Testis (tissue), 3 donors: ENCODE measurements around the gene NFKBIE. TPM values are rescaled to one million over a fixed set of nuclear protein-coding genes. Genes with fewer than 3 reads are reported as not detected.

ENCODE experiments used
- DNase-seq: peaks from one replicate; pipeline ENCODE4 v3.0.0-alpha.2; 2019
- H3K27ac ChIP-seq, 2 donors: fragments of 200-600 bp; sonication (generic); one replicate each; pipeline ENCODE4 v1.5.1; 2019
- H3K27me3 ChIP-seq: fragments of 200-600 bp; sonication (generic); one replicate; pipeline ENCODE4 v1.5.1; 2019
- H3K36me3 ChIP-seq: fragments of 200-600 bp; sonication (generic); one replicate; pipeline ENCODE4 v1.5.1; 2017; ENCODE audit warnings: low read depth; ENCODE audit errors: missing control alignments
- H3K4me1 ChIP-seq: fragments of 200-600 bp; sonication (generic); one replicate; pipeline ENCODE4 v1.5.1; 2019
- H3K4me3 ChIP-seq, 2 donors: fragments of 200-600 bp; sonication (generic); one replicate each; pipeline ENCODE4 v1.5.1; 2017 to 2019
- H3K9me3 ChIP-seq: fragments of 200-600 bp; sonication (generic); one replicate; pipeline ENCODE4 v1.5.1; 2017
- POLR2A ChIP-seq: fragments of 450-650 bp; IDR thresholded peaks from one replicate; pipeline ENCODE4 v1.6.1; 2017; ENCODE audit warnings: antibody characterized with exemption, mild to moderate bottlenecking, moderate library complexity
- WGBS, 2 donors: methylation state at CpG; one replicate each; pipeline ENCODE4 v1.1.5; 2018; 5-methylcytosine and 5-hydroxymethylcytosine counted together
- intact Hi-C: fragments of 100-400 bp; cut with DNase I; formaldehyde crosslinking; loops from one replicate; pipeline ENCODE4 v1.15.1; 2023; ENCODE audit warnings: low total_unique reads
- polyA plus RNA-seq: library from polyadenylated mRNA; stranded (reverse); fragments of 350-450 nt; fragmentation: Illumina TruSeq; extraction: RNeasy Lipid Tissue Mini Kit (QIAGEN cat#74804); gene quantifications from one replicate; pipeline ENCODE4 v1.2.3, GENCODE V29; 2014; ENCODE audit warnings: low read depth, low replicate concordance; ENCODE audit not compliant: insufficient read depth
- total RNA-seq, 2 donors: library from RNA; depleted of rRNA; stranded (reverse); fragments of >200 nt; gene quantifications; one replicate each; pipeline ENCODE4 v1.2.3, GENCODE V29; 2016
- TF ChIP-seq, protein P1 (sequence below), 3 experiments: fragments of 450-650 bp in 2 of 3; fragments of 200-600 bp in 1 of 3; sonication (generic) in 1 of 3; IDR thresholded peaks; one replicate each; pipeline ENCODE4 v1.5.1; 2016 to 2019; ENCODE audit warnings: antibody characterized with exemption in 3 of 3, mild to moderate bottlenecking in 2 of 3, moderate library complexity in 1 of 3

The NFKBIE gene
- total and polyA plus RNA-seq, 3 donors from 2014 or later: 13.1 to 29.2 (median 18.3) TPM

DNA sequence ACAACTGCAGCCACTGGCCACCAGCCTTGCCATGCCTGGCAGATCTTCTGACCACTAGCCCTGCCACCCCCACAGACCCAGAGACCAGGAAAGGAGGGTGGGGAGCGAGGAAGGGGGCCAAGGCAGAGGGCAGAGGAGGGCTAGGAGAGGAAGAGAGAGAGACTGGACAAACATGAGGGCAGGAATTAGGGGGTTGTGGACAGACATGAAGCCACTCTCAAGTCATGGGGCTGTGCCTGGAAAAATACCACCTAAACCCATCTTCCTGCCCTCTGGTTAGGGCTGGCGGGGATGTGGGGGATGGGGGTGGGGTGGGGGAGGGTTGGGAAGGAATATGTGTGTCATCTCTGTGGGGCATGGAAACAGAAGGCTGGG, 43.4 kb downstream of the NFKBIE start:
- Histone ChIP-seq H3K27ac (peak overlapping the region; percentile 49 to 82), H3K4me3 (no peak overlapping the region), H3K4me1 (peaks cover 76% of the 10 kb centered on the region), H3K27me3 (no peaks in the 10 kb centered on the region), H3K36me3 (no peaks in the 10 kb centered on the region), H3K9me3 (no peaks in the 10 kb centered on the region)
- no peak for TF ChIP-seq POLR2A
- TF ChIP-seq, protein P1, sequence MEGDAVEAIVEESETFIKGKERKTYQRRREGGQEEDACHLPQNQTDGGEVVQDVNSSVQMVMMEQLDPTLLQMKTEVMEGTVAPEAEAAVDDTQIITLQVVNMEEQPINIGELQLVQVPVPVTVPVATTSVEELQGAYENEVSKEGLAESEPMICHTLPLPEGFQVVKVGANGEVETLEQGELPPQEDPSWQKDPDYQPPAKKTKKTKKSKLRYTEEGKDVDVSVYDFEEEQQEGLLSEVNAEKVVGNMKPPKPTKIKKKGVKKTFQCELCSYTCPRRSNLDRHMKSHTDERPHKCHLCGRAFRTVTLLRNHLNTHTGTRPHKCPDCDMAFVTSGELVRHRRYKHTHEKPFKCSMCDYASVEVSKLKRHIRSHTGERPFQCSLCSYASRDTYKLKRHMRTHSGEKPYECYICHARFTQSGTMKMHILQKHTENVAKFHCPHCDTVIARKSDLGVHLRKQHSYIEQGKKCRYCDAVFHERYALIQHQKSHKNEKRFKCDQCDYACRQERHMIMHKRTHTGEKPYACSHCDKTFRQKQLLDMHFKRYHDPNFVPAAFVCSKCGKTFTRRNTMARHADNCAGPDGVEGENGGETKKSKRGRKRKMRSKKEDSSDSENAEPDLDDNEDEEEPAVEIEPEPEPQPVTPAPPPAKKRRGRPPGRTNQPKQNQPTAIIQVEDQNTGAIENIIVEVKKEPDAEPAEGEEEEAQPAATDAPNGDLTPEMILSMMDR (IDR thresholded peaks at IDR 0.05): no peak
- WGBS, 2 donors: 57 to 82% methylated on average over 2 of the region's 2 CpGs
- no peak for DNase-seq
- intact Hi-C loops: no loop called here

DNA sequence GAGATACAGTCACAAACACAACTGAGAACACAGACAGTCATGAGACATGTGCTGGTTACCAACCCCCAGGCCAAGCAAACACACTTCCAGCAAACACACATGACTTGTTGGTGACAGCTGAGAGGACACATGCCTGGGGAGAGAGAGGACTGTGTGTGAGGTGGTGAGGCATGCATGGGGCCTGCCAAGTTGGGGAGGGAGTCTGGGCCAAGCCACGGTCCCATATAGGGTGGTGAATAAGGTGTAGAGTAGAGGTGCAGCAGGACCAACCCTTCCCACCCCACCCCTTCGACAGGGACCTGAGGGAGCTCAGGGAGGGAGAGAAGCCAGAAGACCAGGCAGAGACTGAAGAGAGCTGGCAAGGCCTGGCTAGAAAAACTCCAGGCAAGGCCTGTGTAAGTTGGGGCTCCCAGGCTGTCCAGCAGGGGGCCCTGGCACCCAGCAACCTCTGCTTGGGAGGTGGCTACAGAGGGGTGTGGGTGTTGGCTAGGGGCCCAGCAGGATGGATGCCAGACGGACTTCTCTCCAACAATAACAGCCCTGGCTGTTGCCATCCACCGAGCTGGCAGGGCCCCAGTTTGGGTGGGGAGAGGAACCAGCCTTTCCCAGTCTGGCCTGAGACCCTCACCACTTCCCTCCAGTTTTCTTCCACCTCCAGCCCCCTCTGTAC, 43.9 kb downstream of the NFKBIE start:
- H3K4me3 ChIP-seq: no peak overlapping the region
- peaks cover 74% of the 10 kb centered on the region for H3K4me1 ChIP-seq
- H3K36me3 ChIP-seq: no peaks in the 10 kb centered on the region
- no peaks in the 10 kb centered on the region for H3K9me3 ChIP-seq
- H3K27ac ChIP-seq: peak overlapping the region; percentile 49 to 82
- H3K27me3 ChIP-seq: no peaks in the 10 kb centered on the region
- DNase-seq: peak; percentile 81
- no peak for TF ChIP-seq POLR2A
- TF ChIP-seq, protein P1 (IDR thresholded peaks at IDR 0.05): peak; percentile 55 to 65 (median 58)
- intact Hi-C loops: no loop called here
- WGBS, 2 donors: 26 to 50% methylated on average over 2 to 4 of the region's 4 CpGs

DNA sequence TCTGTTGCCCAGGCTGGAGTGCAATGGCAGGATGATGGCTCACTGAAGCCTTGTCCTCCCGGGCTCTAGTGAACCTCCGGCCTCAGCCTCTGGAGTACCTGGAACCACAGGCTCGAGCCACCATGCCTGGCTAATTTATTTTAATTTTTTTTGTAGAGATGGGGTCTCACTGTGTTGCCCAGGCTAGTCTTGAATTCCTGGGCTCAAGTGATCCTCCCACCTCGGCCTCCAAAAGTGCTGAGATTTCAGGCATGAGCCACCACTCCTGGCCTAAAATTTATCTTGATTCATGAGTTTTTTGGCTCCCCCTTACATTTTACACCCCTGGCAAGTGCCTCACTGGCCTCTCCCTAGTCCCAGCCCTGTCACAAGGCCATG, 44.4 kb downstream of the NFKBIE start:
- Histone ChIP-seq H3K36me3 (no peaks in the 10 kb centered on the region), H3K27ac (peak overlapping the region; percentile 49 to 82), H3K4me3 (no peak overlapping the region), H3K4me1 (peaks cover 68% of the 10 kb centered on the region), H3K9me3 (no peaks in the 10 kb centered on the region), H3K27me3 (no peaks in the 10 kb centered on the region)
- intact Hi-C loops: no loop called here
- DNase-seq: no peak
- TF ChIP-seq, protein P1 (IDR thresholded peaks at IDR 0.05): no peak
- no peak for TF ChIP-seq POLR2A
- 79 to 83% methylated on average over 4 of the region's 4 CpGs for WGBS, 2 donors

DNA sequence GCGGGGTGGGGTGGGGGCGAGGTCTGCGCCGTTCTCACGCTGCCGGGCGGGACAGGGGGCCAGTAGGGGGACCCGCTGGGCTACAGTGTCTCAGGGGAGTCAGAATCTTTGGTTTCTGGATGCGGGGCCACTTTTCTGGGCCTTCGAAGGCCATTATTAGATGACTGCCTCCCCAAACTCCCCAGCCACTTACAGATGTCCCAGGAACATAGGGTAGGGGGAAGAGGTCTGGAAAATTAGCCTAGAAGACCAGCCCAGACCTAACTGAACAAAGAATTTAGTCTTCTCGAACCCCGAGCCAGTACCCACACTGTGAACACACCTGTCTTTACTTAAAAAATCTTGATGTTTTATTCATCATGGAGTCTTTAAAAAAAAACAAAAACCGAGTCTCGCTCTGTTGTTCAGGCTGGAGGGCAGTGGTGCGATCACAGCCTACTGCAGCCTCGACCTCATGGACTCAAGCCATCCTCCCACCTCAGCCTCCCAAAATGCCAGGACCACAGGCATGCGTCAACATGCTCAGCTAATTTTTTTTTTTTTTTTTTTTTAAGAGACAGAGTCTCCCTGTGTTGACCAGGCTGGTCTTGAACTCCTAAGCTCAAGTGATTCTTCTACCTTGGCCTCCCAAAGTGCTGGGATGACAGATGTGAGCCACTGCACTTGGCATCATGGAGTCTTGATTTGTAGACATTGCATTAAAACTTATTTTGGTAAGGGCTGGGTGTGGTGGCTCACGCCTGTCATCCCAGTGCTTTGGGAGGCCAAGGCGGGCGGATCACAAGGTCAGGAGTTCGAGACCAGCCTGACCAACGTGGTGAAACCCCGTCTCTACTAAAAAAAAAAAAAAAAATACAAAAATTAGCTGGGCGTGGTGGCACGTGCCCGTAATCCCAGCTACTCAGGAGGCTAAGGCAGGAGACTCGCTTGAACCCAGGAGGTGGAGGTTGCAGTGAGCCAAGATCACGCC, 45.3 kb downstream of the NFKBIE start:
- no peak for TF ChIP-seq POLR2A
- TF ChIP-seq, protein P1 (IDR thresholded peaks at IDR 0.05): no peak
- peaks cover 63% of the 10 kb centered on the region for H3K4me1 ChIP-seq

More for the DNA sequence above, 45.3 kb downstream of the NFKBIE start:
- 51 to 64% methylated on average over 20 to 28 of the region's 28 CpGs for WGBS, 2 donors
- no peaks in the 10 kb centered on the region for H3K9me3 ChIP-seq
- no peak for DNase-seq
- H3K36me3 ChIP-seq: no peaks in the 10 kb centered on the region
- H3K27me3 ChIP-seq: no peaks in the 10 kb centered on the region
- peak overlapping the region; percentile 36 to 63 for H3K4me3 ChIP-seq
- peak overlapping the region; percentile 65 to 92 for H3K27ac ChIP-seq
- intact Hi-C loops: no loop called here
